ENCODE results near the gene TANK. TPM values are rescaled to one million over a fixed set of nuclear protein-coding genes. Genes with fewer than 3 reads are reported as not detected.

TANK gene
- polyA plus RNA-seq, 1 donor from 2014 or later: 58.1 TPM

- H3K4me3 ChIP-seq (ENCODE audit: low read length): no peak overlapping the region
- no peak overlapping the region for H3K9ac ChIP-seq (ENCODE audit: low read length)
- TF ChIP-seq POLR2AphosphoS5 (IDR thresholded peaks at IDR 0.05): no peak
- TF ChIP-seq EZH2 (IDR thresholded peaks at IDR 0.05; ENCODE audit: borderline replicate concordance, insufficient read depth, low read length, poor library complexity, severe bottlenecking): no peak
- no peak for TF ChIP-seq TAF1 (IDR thresholded peaks at IDR 0.05; ENCODE audit: low read depth)
- TF ChIP-seq MXI1 (conservative IDR thresholded peaks at IDR 0.05; ENCODE audit: poor library complexity, severe bottlenecking): no peak
- TF ChIP-seq, protein P1, sequence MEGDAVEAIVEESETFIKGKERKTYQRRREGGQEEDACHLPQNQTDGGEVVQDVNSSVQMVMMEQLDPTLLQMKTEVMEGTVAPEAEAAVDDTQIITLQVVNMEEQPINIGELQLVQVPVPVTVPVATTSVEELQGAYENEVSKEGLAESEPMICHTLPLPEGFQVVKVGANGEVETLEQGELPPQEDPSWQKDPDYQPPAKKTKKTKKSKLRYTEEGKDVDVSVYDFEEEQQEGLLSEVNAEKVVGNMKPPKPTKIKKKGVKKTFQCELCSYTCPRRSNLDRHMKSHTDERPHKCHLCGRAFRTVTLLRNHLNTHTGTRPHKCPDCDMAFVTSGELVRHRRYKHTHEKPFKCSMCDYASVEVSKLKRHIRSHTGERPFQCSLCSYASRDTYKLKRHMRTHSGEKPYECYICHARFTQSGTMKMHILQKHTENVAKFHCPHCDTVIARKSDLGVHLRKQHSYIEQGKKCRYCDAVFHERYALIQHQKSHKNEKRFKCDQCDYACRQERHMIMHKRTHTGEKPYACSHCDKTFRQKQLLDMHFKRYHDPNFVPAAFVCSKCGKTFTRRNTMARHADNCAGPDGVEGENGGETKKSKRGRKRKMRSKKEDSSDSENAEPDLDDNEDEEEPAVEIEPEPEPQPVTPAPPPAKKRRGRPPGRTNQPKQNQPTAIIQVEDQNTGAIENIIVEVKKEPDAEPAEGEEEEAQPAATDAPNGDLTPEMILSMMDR (IDR thresholded peaks at IDR 0.05; ENCODE audit: poor library complexity, severe bottlenecking): no peak
- no peak for TF ChIP-seq RAD21 (conservative IDR thresholded peaks at IDR 0.05)
- TF ChIP-seq REST (IDR thresholded peaks at IDR 0.05; ENCODE audit: borderline replicate concordance): no peak
- TF ChIP-seq SMC3 (conservative IDR thresholded peaks at IDR 0.05; ENCODE audit: poor library complexity): no peak
- no peak for TF ChIP-seq EP300 (conservative IDR thresholded peaks at IDR 0.05; ENCODE audit: poor library complexity, severe bottlenecking)
These were observed 85.0 kb downstream of the TANK start for GRCh38 chr2:161245261-161245553.

GRCh38 chr2:161245671-161246070 lies 85.4 kb downstream of the TANK start:
- H3K79me2 ChIP-seq (replicated peaks; ENCODE audit: insufficient read depth, low read length): no peaks in the 10 kb centered on the region
- no peaks in the 10 kb centered on the region for H3K36me3 ChIP-seq (ENCODE audit: insufficient read depth, low read length)
- H3F3A ChIP-seq (ENCODE audit: insufficient read depth, low read length, poor library complexity, severe bottlenecking): no peaks in the 10 kb centered on the region
- H3K27ac ChIP-seq (ENCODE audit: low read length): peak overlapping the region; percentile 6
- H3K9me2 ChIP-seq (ENCODE audit: insufficient read depth, low read length): no peaks in the 10 kb centered on the region
- TF ChIP-seq TAF1 (IDR thresholded peaks at IDR 0.05; ENCODE audit: low read depth) (no peak), POLR2AphosphoS5 (IDR thresholded peaks at IDR 0.05) (no peak), REST (IDR thresholded peaks at IDR 0.05; ENCODE audit: borderline replicate concordance) (no peak), EP300 (conservative IDR thresholded peaks at IDR 0.05; ENCODE audit: poor library complexity, severe bottlenecking) (no peak), EZH2 (IDR thresholded peaks at IDR 0.05; ENCODE audit: borderline replicate concordance, insufficient read depth, low read length, poor library complexity, severe bottlenecking) (no peak), MXI1 (conservative IDR thresholded peaks at IDR 0.05; ENCODE audit: poor library complexity, severe bottlenecking) (no peak), RAD21 (conservative IDR thresholded peaks at IDR 0.05) (no peak), SMC3 (conservative IDR thresholded peaks at IDR 0.05; ENCODE audit: poor library complexity) (no peak)
- TF ChIP-seq, protein P1 (IDR thresholded peaks at IDR 0.05; ENCODE audit: poor library complexity, severe bottlenecking): no peak
- H2AFZ ChIP-seq (ENCODE audit: low read depth, low read length): no peak overlapping the region
- H3K9ac ChIP-seq (ENCODE audit: low read length): no peak overlapping the region
- no peak overlapping the region for H3K4me3 ChIP-seq (ENCODE audit: low read length)
- no peaks in the 10 kb centered on the region for H3K9me3 ChIP-seq (ENCODE audit: low read length)
- H3K4me2 ChIP-seq (ENCODE audit: low read length): no peak overlapping the region
- peaks cover 15% of the 10 kb centered on the region for H3K27me3 ChIP-seq (ENCODE audit: insufficient read depth, low read depth, low read length)
- no peaks in the 10 kb centered on the region for H4K20me1 ChIP-seq (ENCODE audit: insufficient read depth)

More at GRCh38 chr2:161245261-161245553, 85.0 kb downstream of the TANK start:
- Histone ChIP-seq H2AFZ (ENCODE audit: low read depth, low read length) (no peak overlapping the region), H3F3A (ENCODE audit: insufficient read depth, low read length, poor library complexity, severe bottlenecking) (no peaks in the 10 kb centered on the region), H3K4me2 (ENCODE audit: low read length) (no peak overlapping the region), H3K27me3 (ENCODE audit: insufficient read depth, low read depth, low read length) (peaks cover 15% of the 10 kb centered on the region), H4K20me1 (ENCODE audit: insufficient read depth) (no peaks in the 10 kb centered on the region), H3K27ac (ENCODE audit: low read length) (no peak overlapping the region), H3K9me3 (ENCODE audit: low read length) (no peaks in the 10 kb centered on the region), H3K79me2 (replicated peaks; ENCODE audit: insufficient read depth, low read length) (no peaks in the 10 kb centered on the region), H3K36me3 (ENCODE audit: insufficient read depth, low read length) (no peaks in the 10 kb centered on the region), H3K9me2 (ENCODE audit: insufficient read depth, low read length) (no peaks in the 10 kb centered on the region)
